DOHH2 (cell line): ENCODE results near the gene ZNRF3.

Source experiments
- CTCF ChIP-seq: fragments of 200-600 bp; sonication (generic); IDR thresholded peaks from one replicate; pipeline ENCODE4 v1.5.1; 2014; ENCODE audit warnings: antibody characterized with exemption, mild to moderate bottlenecking, low read depth, low read length; ENCODE audit not compliant: poor library complexity, severe bottlenecking
- EZH2phosphoT487 ChIP-seq: fragments of 200-600 bp; sonication (generic); IDR thresholded peaks from 2 replicates; pipeline ENCODE4 v1.6.1; 2017; ENCODE audit warnings: borderline replicate concordance, mild to moderate bottlenecking, antibody characterized with exemption, low read length, moderate library complexity, mixed read lengths

- TF ChIP-seq CTCF (no peak), EZH2phosphoT487 (no peak)
These were observed 114.0 kb downstream of the ZNRF3 start for GRCh38 chr22:28997342-28997741.
